MM.1S (cell line): Measurements from ENCODE around the gene PLOD1.

Experiments used
- EZH2 ChIP-seq: fragments of 300-600 bp; sonication (generic); optimal IDR thresholded peaks from 2 replicates; pipeline ENCODE3; 2017; ENCODE audit warnings: low read depth, mild to moderate bottlenecking, antibody characterized with exemption, low read length, mixed read lengths
- TF ChIP-seq, protein P1 (sequence below): fragments of 300-600 bp; sonication (generic); IDR thresholded peaks from 2 replicates; pipeline ENCODE4 v1.5.1; 2016; ENCODE audit warnings: antibody characterized with exemption, low read length, mixed read lengths

DNA sequence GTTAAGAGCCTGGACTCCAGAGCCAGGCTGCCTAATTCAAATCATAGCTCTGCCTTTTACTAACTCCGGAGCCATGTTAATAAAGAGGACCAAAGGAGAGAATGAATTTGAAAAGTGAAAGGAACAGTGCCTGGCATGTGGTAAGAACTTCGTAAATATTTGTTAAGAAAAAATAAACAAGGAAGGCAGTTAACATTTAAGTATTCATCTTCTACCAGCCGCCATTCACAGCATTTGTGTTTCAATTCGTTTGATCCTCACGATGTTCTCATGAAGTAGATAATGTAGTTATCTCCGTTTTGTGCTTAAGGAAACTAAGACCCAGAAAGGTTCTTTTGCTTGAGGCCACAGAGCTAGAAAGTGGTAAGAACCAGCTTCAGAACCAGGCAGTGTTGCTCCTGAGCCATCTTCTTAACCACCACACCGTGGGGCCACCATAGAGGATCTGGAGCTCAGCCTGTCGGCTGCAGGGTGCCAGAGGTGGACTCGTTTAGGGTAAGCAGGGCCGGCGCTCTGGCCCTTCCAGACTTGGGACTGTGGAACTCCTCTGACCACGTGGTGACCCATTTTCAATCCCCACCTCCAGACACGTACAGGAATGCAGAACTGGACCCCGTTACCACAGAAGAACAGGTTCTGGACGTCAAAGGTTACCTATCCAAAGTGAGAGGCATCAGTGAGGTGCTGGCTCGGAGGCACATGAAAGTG lies 57.6 kb downstream of the PLOD1 start:
- TF ChIP-seq, protein P1, sequence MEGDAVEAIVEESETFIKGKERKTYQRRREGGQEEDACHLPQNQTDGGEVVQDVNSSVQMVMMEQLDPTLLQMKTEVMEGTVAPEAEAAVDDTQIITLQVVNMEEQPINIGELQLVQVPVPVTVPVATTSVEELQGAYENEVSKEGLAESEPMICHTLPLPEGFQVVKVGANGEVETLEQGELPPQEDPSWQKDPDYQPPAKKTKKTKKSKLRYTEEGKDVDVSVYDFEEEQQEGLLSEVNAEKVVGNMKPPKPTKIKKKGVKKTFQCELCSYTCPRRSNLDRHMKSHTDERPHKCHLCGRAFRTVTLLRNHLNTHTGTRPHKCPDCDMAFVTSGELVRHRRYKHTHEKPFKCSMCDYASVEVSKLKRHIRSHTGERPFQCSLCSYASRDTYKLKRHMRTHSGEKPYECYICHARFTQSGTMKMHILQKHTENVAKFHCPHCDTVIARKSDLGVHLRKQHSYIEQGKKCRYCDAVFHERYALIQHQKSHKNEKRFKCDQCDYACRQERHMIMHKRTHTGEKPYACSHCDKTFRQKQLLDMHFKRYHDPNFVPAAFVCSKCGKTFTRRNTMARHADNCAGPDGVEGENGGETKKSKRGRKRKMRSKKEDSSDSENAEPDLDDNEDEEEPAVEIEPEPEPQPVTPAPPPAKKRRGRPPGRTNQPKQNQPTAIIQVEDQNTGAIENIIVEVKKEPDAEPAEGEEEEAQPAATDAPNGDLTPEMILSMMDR = no peak
- no peak for TF ChIP-seq EZH2
